Prostate gland (tissue), 2 donors: ENCODE results near the gene TLE5. TPM values are rescaled to one million over a fixed set of nuclear protein-coding genes. Genes with fewer than 3 reads are reported as not detected.
"Not testable (repeated sequence)": the region's sequence is repeated elsewhere in the genome, so short reads cannot be mapped to it uniquely, and the experiment has no call there.

ENCODE experiments used
- DNase-seq: peaks from one replicate; pipeline ENCODE4 v3.0.0-alpha.2; 2019; ENCODE audit warnings: low spot score
- H3K27ac ChIP-seq, 2 donors: fragments of 200-600 bp; sonication (generic); 2 replicates each; pipeline ENCODE4 v1.5.1; 2017 to 2019
- H3K27me3 ChIP-seq: fragments of 200-600 bp; sonication (generic); replicated peaks from 2 replicates; pipeline ENCODE4 v1.5.1; 2019; ENCODE audit not compliant: insufficient read depth
- H3K36me3 ChIP-seq, 2 donors: fragments of 200-600 bp; sonication (generic); 1 replicate in 1 of 2; 2 replicates in 1 of 2; pipeline versions ENCODE4 v1.5.1 to v1.8.1; 2017 to 2019
- H3K4me1 ChIP-seq: fragments of 200-600 bp; sonication (generic); replicated peaks from 2 replicates; pipeline ENCODE4 v1.5.1; 2019
- H3K4me3 ChIP-seq, 2 donors: fragments of 200-600 bp; sonication (generic); 2 replicates each; pipeline ENCODE4 v1.5.1; 2017 to 2019
- H3K9me3 ChIP-seq: fragments of 200-600 bp; sonication (generic); 2 replicates; pipeline ENCODE4 v1.5.1; 2017
- CTCF ChIP-seq, 4 experiments: fragments of 200-600 bp in 2 of 4; fragments of 450-650 bp in 2 of 4; sonication (generic) in 2 of 4; IDR thresholded peaks; 1 replicate in 3 of 4; 2 replicates in 1 of 4; pipeline ENCODE4 v1.5.1; 2016 to 2019; ENCODE audit warnings: antibody characterized with exemption in 4 of 4, mild to moderate bottlenecking in 2 of 4, moderate library complexity in 2 of 4
- POLR2A ChIP-seq: fragments of 450-650 bp; IDR thresholded peaks from one replicate; pipeline ENCODE4 v1.6.1; 2016; ENCODE audit warnings: antibody characterized with exemption, mild to moderate bottlenecking
- POLR2AphosphoS5 ChIP-seq: sonication (generic); formaldehyde crosslinking; IDR thresholded peaks from one replicate; pipeline ENCODE4 v1.6.1; 2017; ENCODE audit warnings: antibody characterized with exemption
- WGBS: methylation state at CpG from one replicate; pipeline ENCODE4 v1.1.5; 2018; 5-methylcytosine and 5-hydroxymethylcytosine counted together
- intact Hi-C: fragments of 100-400 bp; cut with DNase I; formaldehyde crosslinking; loops from one replicate; pipeline ENCODE4 v1.14.2; 2022
- total RNA-seq, 2 donors: library from RNA; depleted of rRNA; stranded (reverse); fragments of >200 nt; gene quantifications; one replicate each; pipeline ENCODE4 v1.1.0, GENCODE V29; 2016

TLE5 gene
- total RNA-seq, 2 donors from 2014 or later, result 546 to 767 TPM

- TF ChIP-seq CTCF (IDR thresholded peaks at IDR 0.05), result no peak
- no peak for TF ChIP-seq POLR2A
- no peak for TF ChIP-seq POLR2AphosphoS5
- intact Hi-C loops, result no loop called here
- no peaks in the 10 kb centered on the region for H3K9me3 ChIP-seq
- no peak for DNase-seq
- no peaks in the 10 kb centered on the region for H3K36me3 ChIP-seq
- H3K27me3 ChIP-seq, result no peaks in the 10 kb centered on the region
- 47% methylated on average over 20 of the region's 21 CpGs for WGBS
- no peak overlapping the region for H3K4me3 ChIP-seq
- peak overlapping the region; percentile 71 to 90 for H3K27ac ChIP-seq
- H3K4me1 ChIP-seq, result peaks cover 35% of the 10 kb centered on the region
Measured at GRCh38 chr19:3053780-3054179, 8.5 kb downstream of the TLE5 start.

GRCh38 chr19:3053218-3053621 is 9.1 kb downstream of the TLE5 start:
- no peaks in the 10 kb centered on the region for H3K27me3 ChIP-seq
- intact Hi-C loops, result no loop called here
- DNase-seq, result no peak
- no peak overlapping the region for H3K4me3 ChIP-seq
- peak overlapping the region in 1 of 2 donors; percentile 90 for H3K27ac ChIP-seq
- no peaks in the 10 kb centered on the region for H3K36me3 ChIP-seq
- H3K4me1 ChIP-seq, result peaks cover 31% of the 10 kb centered on the region
- whole genome bisulfite sequencing, result 40% methylated on average over 15 of the region's 15 CpGs
- no peaks in the 10 kb centered on the region for H3K9me3 ChIP-seq
- TF ChIP-seq CTCF (IDR thresholded peaks at IDR 0.05), result no peak
- no peak for TF ChIP-seq POLR2AphosphoS5
- TF ChIP-seq POLR2A, result no peak

GRCh38 chr19:3050016-3050415 is 12.3 kb downstream of the TLE5 start:
- intact Hi-C loops, H3K36me3 ChIP-seq, H3K27ac ChIP-seq, DNase-seq, H3K4me1 ChIP-seq, H3K4me3 ChIP-seq, H3K27me3 ChIP-seq, H3K9me3 ChIP-seq: not testable (repeated sequence)
- 97% methylated on average over 7 of the region's 7 CpGs for WGBS

- TF ChIP-seq CTCF (IDR thresholded peaks at IDR 0.05) (no peak), POLR2AphosphoS5 (no peak), POLR2A (no peak)
- no peak overlapping the region for H3K4me3 ChIP-seq
- H3K9me3 ChIP-seq, result no peaks in the 10 kb centered on the region
- DNase-seq, result no peak
- no peak overlapping the region for H3K27ac ChIP-seq
- intact Hi-C loops, result no loop called here
- H3K36me3 ChIP-seq, result no peaks in the 10 kb centered on the region
- no peaks in the 10 kb centered on the region for H3K27me3 ChIP-seq
- 95% methylated on average over 3 of the region's 3 CpGs for WGBS
- no peaks in the 10 kb centered on the region for H3K4me1 ChIP-seq
Measured at GRCh38 chr19:3049089-3049488, 13.2 kb downstream of the TLE5 start.

- WGBS, result 92% methylated on average over 5 of the region's 5 CpGs
- H3K27me3 ChIP-seq, result no peaks in the 10 kb centered on the region
- no peaks in the 10 kb centered on the region for H3K4me1 ChIP-seq
- intact Hi-C loops, result no loop called here
- no peak overlapping the region for H3K4me3 ChIP-seq
- peak overlapping the region; percentile 89 to 93 for H3K27ac ChIP-seq
- TF ChIP-seq CTCF (IDR thresholded peaks at IDR 0.05) (no peak), POLR2AphosphoS5 (no peak), POLR2A (no peak)
- DNase-seq, result no peak
- no peaks in the 10 kb centered on the region for H3K9me3 ChIP-seq
- H3K36me3 ChIP-seq, result no peaks in the 10 kb centered on the region
Measured at GRCh38 chr19:3048190-3048533, 14.1 kb downstream of the TLE5 start.
